Naive thymus-derived CD4-positive, alpha-beta T cell (primary cell): ENCODE data around the gene MKS1. TPM values are rescaled to one million over a fixed set of nuclear protein-coding genes. Genes with fewer than 3 reads are reported as not detected.

Source experiments
- ATAC-seq: fragments of 150-1000 bp; cut with Tn5 transposase; 2 replicates; pipeline ENCODE4 v1.10.0; 2021; ENCODE audit warnings: mild to moderate bottlenecking, moderate library complexity
- CTCF ChIA-PET: fragments of 350-600 bp; sonication (Branson Sonifier 250); formaldehyde crosslinking; loops from one replicate; lab custom pipeline; 2021; ENCODE audit warnings: antibody characterized with exemption; lab: Charles Lee
- POLR2A ChIA-PET: fragments of 350-600 bp; sonication (Branson Sonifier 250); formaldehyde crosslinking; loops from one replicate; lab custom pipeline; 2021; ENCODE audit warnings: antibody characterized with exemption, inconsistent platforms; lab: Charles Lee
- DNase-seq, 9 donors: peaks; one replicate each; pipeline versions ENCODE4 v3.0.0 to v3.0.0-alpha.2; 2020 to 2022; ENCODE audit warnings: mixed read lengths in 1 of 9
- H3K27ac ChIP-seq: one replicate; pipeline ENCODE4 v1.7.0; 2013; ENCODE audit warnings: mild to moderate bottlenecking, low read depth, low read length, moderate library complexity
- H3K27me3 ChIP-seq, 2 donors: one replicate each; pipeline ENCODE4 v1.7.0; 2013; ENCODE audit warnings: low read length in 2 of 2, mild to moderate bottlenecking in 2 of 2, moderate library complexity in 2 of 2; ENCODE audit not compliant: control insufficient read depth in 2 of 2, insufficient read depth in 2 of 2
- H3K36me3 ChIP-seq, 3 experiments: 1 replicate in 2 of 3; 2 replicates in 1 of 3; pipeline ENCODE4 v1.7.0; 2013; ENCODE audit warnings: low read length in 3 of 3, mild to moderate bottlenecking in 3 of 3, moderate library complexity in 1 of 3; ENCODE audit not compliant: insufficient read depth in 3 of 3, control insufficient read depth in 2 of 3
- H3K4me1 ChIP-seq, 2 donors: one replicate each; pipeline ENCODE4 v1.7.0; 2013; ENCODE audit warnings: low read length in 2 of 2, mild to moderate bottlenecking in 2 of 2, moderate library complexity in 1 of 2; ENCODE audit not compliant: control insufficient read depth in 2 of 2, insufficient read depth in 2 of 2
- H3K4me3 ChIP-seq: 2 replicates; pipeline ENCODE4 v1.7.0; 2013; ENCODE audit warnings: mild to moderate bottlenecking, low read length
- H3K9me3 ChIP-seq, 3 experiments: 1 replicate in 2 of 3; 2 replicates in 1 of 3; pipeline ENCODE4 v1.7.0; 2013; ENCODE audit warnings: low read length in 3 of 3; ENCODE audit not compliant: control insufficient read depth in 2 of 3
- H3K27ac Mint-ChIP-seq, 9 donors: one replicate each; pipeline ENCODE4 v1.8.0; 2020 to 2022; ENCODE audit warnings: mixed read lengths in 9 of 9, mild to moderate bottlenecking in 8 of 9, moderate library complexity in 5 of 9, inconsistent platforms in 2 of 9
- H3K27me3 Mint-ChIP-seq, 5 donors: one replicate each; pipeline ENCODE4 v1.8.0; 2021 to 2022; ENCODE audit warnings: mixed read lengths in 5 of 5, mild to moderate bottlenecking in 1 of 5
- H3K36me3 Mint-ChIP-seq, 5 donors: one replicate each; pipeline ENCODE4 v1.8.0; 2020 to 2022; ENCODE audit warnings: mixed read lengths in 5 of 5, mild to moderate bottlenecking in 3 of 5, inconsistent platforms in 1 of 5
- H3K4me1 Mint-ChIP-seq, 7 donors: one replicate each; pipeline ENCODE4 v1.8.0; 2020 to 2022; ENCODE audit warnings: mixed read lengths in 7 of 7, mild to moderate bottlenecking in 3 of 7, inconsistent platforms in 1 of 7
- H3K4me3 Mint-ChIP-seq, 10 donors: one replicate each; pipeline ENCODE4 v1.8.0; 2020 to 2022; ENCODE audit warnings: mild to moderate bottlenecking in 10 of 10, mixed read lengths in 10 of 10, moderate library complexity in 6 of 10, inconsistent platforms in 2 of 10
- H3K9me3 Mint-ChIP-seq, 11 donors: one replicate each; pipeline ENCODE4 v1.8.0; 2020 to 2022; ENCODE audit warnings: mixed read lengths in 11 of 11, mild to moderate bottlenecking in 4 of 11, inconsistent platforms in 1 of 11, moderate library complexity in 1 of 11
- intact Hi-C, 2 donors: fragments of 100-400 bp; cut with micrococcal nuclease; formaldehyde crosslinking; loops; one replicate each; pipeline ENCODE4 v1.15.1; 2023
- polyA plus RNA-seq, 2 donors: library from polyadenylated mRNA; unstranded; fragments of 300-500 nt; fragmentation: Illumina TruSeq; gene quantifications; one replicate each; pipeline ENCODE4 v1.2.3, GENCODE V29; 2021
- total RNA-seq, 6 experiments: library from RNA in 5 of 6; stranded (reverse) in 5 of 6; gene quantifications; 1 replicate in 5 of 6; 2 replicates in 1 of 6; pipeline ENCODE4 v1.2.3 and lab custom pipeline; 2021 to 2026

The MKS1 gene
- total and polyA plus RNA-seq, 7 experiments from 2014 or later = 10.0 to 29.1 (median 14.5) TPM

- H3K4me3 Mint-ChIP-seq = no peak within 1 kb of the TSS
- H3K36me3 Mint-ChIP-seq = no peaks in the 10 kb centered on the region
- H3K27ac Mint-ChIP-seq = no peak within 1 kb of the TSS
- Histone ChIP-seq H3K9me3 (no peaks in the 10 kb centered on the region), H3K4me1 (no peaks in the 10 kb centered on the region), H3K36me3 (no peaks in the 10 kb centered on the region), H3K27ac (no peak within 1 kb of the TSS), H3K4me3 (no peak within 1 kb of the TSS), H3K27me3 (no peaks in the 10 kb centered on the region)
- peaks cover 7 to 14% (median 13%) of the 10 kb centered on the region in 5 donors for H3K27me3 Mint-ChIP-seq
- CTCF ChIA-PET = no interaction called here
- POLR2A ChIA-PET = no interaction called here
- peaks cover 0 to 1% (median 0%) of the 10 kb centered on the region in 11 donors for H3K9me3 Mint-ChIP-seq
- peaks cover 0 to 2% (median 0%) of the 10 kb centered on the region in 7 donors for H3K4me1 Mint-ChIP-seq
- ATAC-seq = no peak
- no peak for DNase-seq
- intact Hi-C loops = no loop called here
Measured at GRCh38 chr17:58192612-58193011, 26.4 kb downstream of the MKS1 start, which contains the start of gene EPX. EPX (plus strand) TSS chr17:58192726; CDS start chr17:58192847, 121 bp downstream.

GRCh38 chr17:58191241-58191896 is 27.7 kb downstream of the MKS1 start:
- no peaks in the 10 kb centered on the region for H3K36me3 Mint-ChIP-seq
- CTCF ChIA-PET = interaction anchor here (0.6 to 1.4 kb wide), 3 partner anchors 18 to 287 kb away, joined by 3 to 5 read pairs (median 3); no protein-coding TSS in a partner anchor
- intact Hi-C loops = no loop called here
- H3K27ac Mint-ChIP-seq = peak overlapping the region in 1 of 9 donors; percentile 33
- Histone ChIP-seq H3K9me3 (no peaks in the 10 kb centered on the region), H3K27me3 (no peaks in the 10 kb centered on the region), H3K4me3 (no peak overlapping the region), H3K36me3 (no peaks in the 10 kb centered on the region), H3K27ac (no peak overlapping the region), H3K4me1 (no peaks in the 10 kb centered on the region)
- peaks cover 0 to 2% (median 0%) of the 10 kb centered on the region in 7 donors for H3K4me1 Mint-ChIP-seq
- H3K4me3 Mint-ChIP-seq = no peak overlapping the region
- peaks cover 5 to 18% (median 10%) of the 10 kb centered on the region in 5 donors for H3K27me3 Mint-ChIP-seq
- H3K9me3 Mint-ChIP-seq = peaks cover 0 to 1% (median 0%) of the 10 kb centered on the region in 11 donors
- POLR2A ChIA-PET = no interaction called here
- DNase-seq (no peak), ATAC-seq (no peak)

GRCh38 chr17:58189436-58190146 is 29.5 kb downstream of the MKS1 start:
- ChIA-PET POLR2A (no interaction called here), CTCF (interaction anchor here (1.4 kb wide), 1 partner anchor 17 kb away, joined by 3 read pairs; no protein-coding TSS in a partner anchor)
- DNase-seq (no peak), ATAC-seq (no peak)
- H3K27me3 ChIP-seq = no peaks in the 10 kb centered on the region
- Mint-ChIP-seq H3K36me3 (no peaks in the 10 kb centered on the region), H3K4me3 (no peak overlapping the region), H3K4me1 (peaks cover 0 to 9% (median 2%) of the 10 kb centered on the region in 7 donors), H3K27ac (no peak overlapping the region), H3K27me3 (peaks cover 5 to 18% (median 10%) of the 10 kb centered on the region in 5 donors), H3K9me3 (no peaks in the 10 kb centered on the region)
- intact Hi-C loops = no loop called here
- H3K4me3 ChIP-seq = no peak overlapping the region
- H3K27ac ChIP-seq = no peak overlapping the region
- no peaks in the 10 kb centered on the region for H3K9me3 ChIP-seq
- H3K36me3 ChIP-seq = no peaks in the 10 kb centered on the region
- no peaks in the 10 kb centered on the region for H3K4me1 ChIP-seq

- H3K4me3 Mint-ChIP-seq = no peak overlapping the region
- H3K4me1 Mint-ChIP-seq = peaks cover 0 to 9% (median 4%) of the 10 kb centered on the region in 7 donors
- ATAC-seq (no peak), DNase-seq (no peak)
- H3K27ac Mint-ChIP-seq = no peak overlapping the region
- CTCF ChIA-PET = interaction anchor here (0.7 kb wide), 1 partner anchor 1106 kb away, joined by 3 read pairs; no protein-coding TSS in a partner anchor
- Histone ChIP-seq H3K9me3 (no peaks in the 10 kb centered on the region), H3K36me3 (no peaks in the 10 kb centered on the region), H3K27ac (no peak overlapping the region), H3K4me1 (no peaks in the 10 kb centered on the region), H3K27me3 (no peaks in the 10 kb centered on the region), H3K4me3 (no peak overlapping the region)
- no peaks in the 10 kb centered on the region for H3K36me3 Mint-ChIP-seq
- intact Hi-C loops = no loop called here
- no peaks in the 10 kb centered on the region for H3K9me3 Mint-ChIP-seq
- H3K27me3 Mint-ChIP-seq = peaks cover 5 to 18% (median 10%) of the 10 kb centered on the region in 5 donors
- POLR2A ChIA-PET = no interaction called here
Measured at GRCh38 chr17:58187675-58188074, 31.4 kb downstream of the MKS1 start.

- no peaks in the 10 kb centered on the region for H3K27me3 ChIP-seq
- DNase-seq (no peak), ATAC-seq (no peak)
- H3K27ac ChIP-seq = no peak overlapping the region
- POLR2A ChIA-PET = no interaction called here
- H3K36me3 ChIP-seq = no peaks in the 10 kb centered on the region
- intact Hi-C loops = no loop called here
- Mint-ChIP-seq H3K4me3 (no peak overlapping the region), H3K4me1 (peaks cover 0 to 9% (median 4%) of the 10 kb centered on the region in 7 donors), H3K9me3 (no peaks in the 10 kb centered on the region), H3K36me3 (no peaks in the 10 kb centered on the region), H3K27me3 (peaks cover 5 to 18% (median 10%) of the 10 kb centered on the region in 5 donors), H3K27ac (no peak overlapping the region)
- no peaks in the 10 kb centered on the region for H3K9me3 ChIP-seq
- no peak overlapping the region for H3K4me3 ChIP-seq
- CTCF ChIA-PET = no interaction called here
- no peaks in the 10 kb centered on the region for H3K4me1 ChIP-seq
Measured at GRCh38 chr17:58187063-58187462, 32.0 kb downstream of the MKS1 start.

- Histone ChIP-seq H3K27me3 (no peaks in the 10 kb centered on the region), H3K36me3 (no peaks in the 10 kb centered on the region), H3K9me3 (no peaks in the 10 kb centered on the region), H3K4me3 (no peak overlapping the region), H3K4me1 (no peaks in the 10 kb centered on the region), H3K27ac (no peak overlapping the region)
- ChIA-PET CTCF (no interaction called here), POLR2A (interaction anchor here (0.6 kb wide), 1 partner anchor 30 kb away, joined by 3 read pairs; no protein-coding TSS in a partner anchor)
- H3K27ac Mint-ChIP-seq = no peak overlapping the region
- peaks cover 5 to 18% (median 10%) of the 10 kb centered on the region in 5 donors for H3K27me3 Mint-ChIP-seq
- DNase-seq (no peak), ATAC-seq (no peak)
- H3K4me1 Mint-ChIP-seq = peaks cover 0 to 9% (median 4%) of the 10 kb centered on the region in 7 donors
- H3K4me3 Mint-ChIP-seq = no peak overlapping the region
- no peaks in the 10 kb centered on the region for H3K9me3 Mint-ChIP-seq
- H3K36me3 Mint-ChIP-seq = no peaks in the 10 kb centered on the region
- intact Hi-C loops = no loop called here
Measured at GRCh38 chr17:58186591-58186990, 32.5 kb downstream of the MKS1 start.
